ENCODE results near the gene SLC39A3.

GRCh38 chr19:2726904-2727639, 12.7 kb downstream of the SLC39A3 start:
- TF ChIP-seq, protein P1, sequence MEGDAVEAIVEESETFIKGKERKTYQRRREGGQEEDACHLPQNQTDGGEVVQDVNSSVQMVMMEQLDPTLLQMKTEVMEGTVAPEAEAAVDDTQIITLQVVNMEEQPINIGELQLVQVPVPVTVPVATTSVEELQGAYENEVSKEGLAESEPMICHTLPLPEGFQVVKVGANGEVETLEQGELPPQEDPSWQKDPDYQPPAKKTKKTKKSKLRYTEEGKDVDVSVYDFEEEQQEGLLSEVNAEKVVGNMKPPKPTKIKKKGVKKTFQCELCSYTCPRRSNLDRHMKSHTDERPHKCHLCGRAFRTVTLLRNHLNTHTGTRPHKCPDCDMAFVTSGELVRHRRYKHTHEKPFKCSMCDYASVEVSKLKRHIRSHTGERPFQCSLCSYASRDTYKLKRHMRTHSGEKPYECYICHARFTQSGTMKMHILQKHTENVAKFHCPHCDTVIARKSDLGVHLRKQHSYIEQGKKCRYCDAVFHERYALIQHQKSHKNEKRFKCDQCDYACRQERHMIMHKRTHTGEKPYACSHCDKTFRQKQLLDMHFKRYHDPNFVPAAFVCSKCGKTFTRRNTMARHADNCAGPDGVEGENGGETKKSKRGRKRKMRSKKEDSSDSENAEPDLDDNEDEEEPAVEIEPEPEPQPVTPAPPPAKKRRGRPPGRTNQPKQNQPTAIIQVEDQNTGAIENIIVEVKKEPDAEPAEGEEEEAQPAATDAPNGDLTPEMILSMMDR (conservative IDR thresholded peaks at IDR 0.05 in 1 of 2, IDR thresholded peaks at IDR 0.05 in 1 of 2; ENCODE audit: low read depth in 1 of 2, low read length in 2 of 2), result no peak
- TF ChIP-seq EZH2 (IDR thresholded peaks at IDR 0.05; ENCODE audit: low read length, missing control alignments), result peak; percentile 55
